Mesenchymal stem cell (in vitro differentiated cells and primary cell): Measurements from ENCODE around the gene MEGF11.

Experiments used
- DNase-seq: peaks from one replicate; pipeline ENCODE4 v3.0.0-alpha.2; 2013
- H2AFZ ChIP-seq: one replicate; pipeline ENCODE4 v1.6.1; 2013; ENCODE audit warnings: low read depth, mild to moderate bottlenecking, control low read depth, inconsistent platforms, low read length, moderate library complexity
- H2AK5ac ChIP-seq: 2 replicates; pipeline ENCODE4 v1.6.1; 2013; ENCODE audit warnings: low read length, moderate library complexity, mild to moderate bottlenecking, inconsistent platforms; ENCODE audit not compliant: severe bottlenecking
- H2BK120ac ChIP-seq: one replicate; pipeline ENCODE4 v1.6.1; 2013; ENCODE audit warnings: low read depth, mild to moderate bottlenecking, inconsistent platforms, low read length, moderate library complexity
- H2BK12ac ChIP-seq, 2 experiments: one replicate each; pipeline ENCODE4 v1.6.1; 2013; ENCODE audit warnings: inconsistent platforms in 2 of 2, low read length in 2 of 2, mild to moderate bottlenecking in 2 of 2, moderate library complexity in 2 of 2, control low read depth in 1 of 2
- H2BK15ac ChIP-seq: one replicate; pipeline ENCODE4 v1.6.1; 2013; ENCODE audit warnings: mild to moderate bottlenecking, low read depth, inconsistent platforms; ENCODE audit not compliant: poor library complexity, severe bottlenecking
- H2BK5ac ChIP-seq: 2 replicates; pipeline ENCODE4 v1.6.1; 2013; ENCODE audit warnings: low read depth, mild to moderate bottlenecking, low read length, control low read depth, inconsistent platforms; ENCODE audit not compliant: poor library complexity, severe bottlenecking
- H3K14ac ChIP-seq, 2 experiments: one replicate each; pipeline ENCODE4 v1.6.1; 2013; ENCODE audit warnings: inconsistent platforms in 2 of 2, low read length in 2 of 2, control low read depth in 1 of 2, mild to moderate bottlenecking in 1 of 2, moderate library complexity in 1 of 2
- H3K18ac ChIP-seq, 2 experiments: one replicate each; pipeline ENCODE4 v1.6.1; 2013; ENCODE audit warnings: inconsistent platforms in 2 of 2, low read length in 2 of 2, control low read depth in 1 of 2, low read depth in 1 of 2, mild to moderate bottlenecking in 1 of 2
- H3K23ac ChIP-seq, 2 experiments: one replicate each; pipeline ENCODE4 v1.6.1; 2013; ENCODE audit warnings: inconsistent platforms in 2 of 2, low read length in 2 of 2, mild to moderate bottlenecking in 2 of 2, moderate library complexity in 2 of 2, control low read depth in 1 of 2
- H3K27ac ChIP-seq: 2 replicates; pipeline ENCODE4 v1.5.1; 2013; ENCODE audit warnings: mild to moderate bottlenecking, moderate library complexity, low read length, control low read depth, inconsistent platforms; ENCODE audit not compliant: poor library complexity, severe bottlenecking
- H3K27me3 ChIP-seq, 2 experiments: 2 replicates each; pipeline versions ENCODE4 v1.6.1 to v1.7.0; 2013; ENCODE audit warnings: low read length in 2 of 2, mild to moderate bottlenecking in 2 of 2, moderate library complexity in 2 of 2, control low read depth in 1 of 2, inconsistent platforms in 1 of 2; ENCODE audit not compliant: control insufficient read depth in 1 of 2, insufficient read depth in 1 of 2
- H3K36me3 ChIP-seq, 2 experiments: 2 replicates each; pipeline versions ENCODE4 v1.6.1 to v1.7.0; 2013; ENCODE audit warnings: low read length in 2 of 2, control low read depth in 1 of 2, inconsistent platforms in 1 of 2, low read depth in 1 of 2, mild to moderate bottlenecking in 1 of 2; ENCODE audit not compliant: insufficient read depth in 2 of 2, control insufficient read depth in 1 of 2
- H3K4ac ChIP-seq, 2 experiments: one replicate each; pipeline ENCODE4 v1.6.1; 2013; ENCODE audit warnings: inconsistent platforms in 2 of 2, low read length in 2 of 2, mild to moderate bottlenecking in 2 of 2, moderate library complexity in 2 of 2, control low read depth in 1 of 2, low read depth in 1 of 2
- H3K4me1 ChIP-seq: 2 replicates; pipeline ENCODE4 v1.6.1; 2013; ENCODE audit warnings: low read depth, low read length, control low read depth; ENCODE audit not compliant: control insufficient read depth, insufficient read depth
- H3K4me2 ChIP-seq: 2 replicates; pipeline ENCODE4 v1.6.1; 2013; ENCODE audit warnings: low read length, mild to moderate bottlenecking, inconsistent platforms; ENCODE audit not compliant: poor library complexity, severe bottlenecking
- H3K4me3 ChIP-seq, 2 experiments: 2 replicates each; pipeline versions ENCODE4 v1.5.1 to v1.7.0; 2013; ENCODE audit warnings: low read length in 2 of 2, mild to moderate bottlenecking in 2 of 2, control low read depth in 1 of 2, low read depth in 1 of 2; ENCODE audit not compliant: insufficient read depth in 1 of 2
- H3K79me1 ChIP-seq: replicated peaks from 2 replicates; pipeline ENCODE4 v1.6.1; 2013; ENCODE audit warnings: mild to moderate bottlenecking, control low read depth, low read length, inconsistent platforms; ENCODE audit not compliant: poor library complexity, severe bottlenecking
- H3K9ac ChIP-seq: 2 replicates; pipeline ENCODE4 v1.7.0; 2013; ENCODE audit warnings: mild to moderate bottlenecking, low read length, moderate library complexity
- H3K9me3 ChIP-seq: 2 replicates; pipeline ENCODE4 v1.7.0; 2013; ENCODE audit warnings: mild to moderate bottlenecking, low read length; ENCODE audit not compliant: control insufficient read depth
- H4K8ac ChIP-seq: one replicate; pipeline ENCODE4 v1.6.1; 2013; ENCODE audit warnings: inconsistent platforms, mild to moderate bottlenecking, low read length, moderate library complexity
- H4K91ac ChIP-seq: one replicate; pipeline ENCODE4 v1.6.1; 2013; ENCODE audit warnings: mild to moderate bottlenecking, low read length, inconsistent platforms
- WGBS: methylation state at CpG from one replicate; pipeline ENCODE4 v1.1.7; 2013; ENCODE audit warnings: mixed read lengths; 5-methylcytosine and 5-hydroxymethylcytosine counted together

MEGF11 gene

GRCh38 chr15:65916664-65917406 is 336.7 kb downstream of the MEGF11 start:
- H4K91ac ChIP-seq = no peak overlapping the region
- no peaks in the 10 kb centered on the region for H3K9me3 ChIP-seq
- H3K36me3 ChIP-seq = peaks cover 7 to 22% of the 10 kb centered on the region in 2 experiments
- H3K79me1 ChIP-seq = peaks cover 5% of the 10 kb centered on the region
- no peak overlapping the region for H3K23ac ChIP-seq
- no peaks in the 10 kb centered on the region for H3K27me3 ChIP-seq
- no peak overlapping the region for H4K8ac ChIP-seq
- WGBS = 76% methylated on average over 12 of the region's 16 CpGs
- peak overlapping the region in 1 of 2 experiments; percentile 40 for H3K4me3 ChIP-seq
- H2BK15ac ChIP-seq = no peak overlapping the region
- no peak overlapping the region for H2AK5ac ChIP-seq
- H3K27ac ChIP-seq = no peak overlapping the region
- no peak overlapping the region for H2BK12ac ChIP-seq
- no peak overlapping the region for H2BK120ac ChIP-seq
- no peak overlapping the region for H3K4ac ChIP-seq
- peaks cover 4% of the 10 kb centered on the region for H3K4me1 ChIP-seq
- no peak overlapping the region for H3K18ac ChIP-seq
- H3K4me2 ChIP-seq = no peak overlapping the region
- peak overlapping the region in 1 of 2 experiments; percentile 18 for H3K14ac ChIP-seq
- H3K9ac ChIP-seq = peak overlapping the region; percentile 30
- H2BK5ac ChIP-seq = no peak overlapping the region
- H2AFZ ChIP-seq = no peak overlapping the region
- peak; percentile 82 for DNase-seq

GRCh38 chr15:65916041-65916663 is 337.4 kb downstream of the MEGF11 start:
- no peak overlapping the region for H3K4me2 ChIP-seq
- H3K18ac ChIP-seq = no peak overlapping the region
- no peak overlapping the region for H3K4me3 ChIP-seq
- peak overlapping the region; percentile 30 for H3K9ac ChIP-seq
- no peak overlapping the region for H3K14ac ChIP-seq
- no peak overlapping the region for H3K4ac ChIP-seq
- no peaks in the 10 kb centered on the region for H3K27me3 ChIP-seq
- H3K27ac ChIP-seq = no peak overlapping the region
- no peak overlapping the region for H4K8ac ChIP-seq
- no peak overlapping the region for H2BK5ac ChIP-seq
- DNase-seq = no peak
- no peak overlapping the region for H2AK5ac ChIP-seq
- no peak overlapping the region for H2AFZ ChIP-seq
- no peak overlapping the region for H4K91ac ChIP-seq
- H2BK12ac ChIP-seq = no peak overlapping the region
- peaks cover 5% of the 10 kb centered on the region for H3K79me1 ChIP-seq
- peaks cover 4% of the 10 kb centered on the region for H3K4me1 ChIP-seq
- no peak overlapping the region for H3K23ac ChIP-seq
- no peak overlapping the region for H2BK15ac ChIP-seq
- no peaks in the 10 kb centered on the region for H3K9me3 ChIP-seq
- H2BK120ac ChIP-seq = no peak overlapping the region
- peaks cover 12 to 24% of the 10 kb centered on the region in 2 experiments for H3K36me3 ChIP-seq
- WGBS = 96% methylated on average over 7 of the region's 7 CpGs

- 92% methylated on average over 8 of the region's 8 CpGs for WGBS
- no peak overlapping the region for H2BK12ac ChIP-seq
- no peak overlapping the region for H3K4me3 ChIP-seq
Measured at GRCh38 chr15:65914981-65915925, 338.3 kb downstream of the MEGF11 start.

More at GRCh38 chr15:65914981-65915925, 338.3 kb downstream of the MEGF11 start:
- no peaks in the 10 kb centered on the region for H3K9me3 ChIP-seq
- no peak overlapping the region for H3K27ac ChIP-seq
- no peak overlapping the region for H2AK5ac ChIP-seq
- no peaks in the 10 kb centered on the region for H3K27me3 ChIP-seq
- peaks cover 12% of the 10 kb centered on the region for H3K79me1 ChIP-seq
- H2AFZ ChIP-seq = no peak overlapping the region
- H3K4me1 ChIP-seq = peaks cover 4% of the 10 kb centered on the region
- H3K36me3 ChIP-seq = peaks cover 21 to 32% of the 10 kb centered on the region in 2 experiments
- no peak overlapping the region for H3K4ac ChIP-seq
- H2BK120ac ChIP-seq = no peak overlapping the region
- no peak overlapping the region for H4K8ac ChIP-seq
- H3K9ac ChIP-seq = no peak overlapping the region
- H2BK5ac ChIP-seq = no peak overlapping the region
- no peak for DNase-seq
- no peak overlapping the region for H4K91ac ChIP-seq
- H3K18ac ChIP-seq = no peak overlapping the region
- no peak overlapping the region for H3K4me2 ChIP-seq
- no peak overlapping the region for H3K14ac ChIP-seq
- no peak overlapping the region for H3K23ac ChIP-seq
- H2BK15ac ChIP-seq = no peak overlapping the region
